ENCODE results near the gene PGM2. TPM values are rescaled to one million over a fixed set of nuclear protein-coding genes. Genes with fewer than 3 reads are reported as not detected.

Gene PGM2
- polyA plus RNA-seq, 1 donor from 2014 or later = 9.3 TPM

GRCh38 chr4:37860266-37860665 is 33.8 kb downstream of the PGM2 start:
- Histone ChIP-seq H3K27ac (ENCODE audit: low read length) (no peak overlapping the region), H2AFZ (ENCODE audit: low read depth, low read length) (no peak overlapping the region), H3K4me2 (ENCODE audit: low read length) (no peak overlapping the region), H3K9ac (ENCODE audit: low read length) (no peak overlapping the region), H3K9me3 (ENCODE audit: low read length) (no peaks in the 10 kb centered on the region), H3K4me3 (ENCODE audit: low read length) (no peak overlapping the region), H3K79me2 (replicated peaks; ENCODE audit: insufficient read depth, low read length) (no peaks in the 10 kb centered on the region), H3K36me3 (ENCODE audit: insufficient read depth, low read length) (no peaks in the 10 kb centered on the region), H4K20me1 (ENCODE audit: insufficient read depth) (no peaks in the 10 kb centered on the region), H3K9me2 (ENCODE audit: insufficient read depth, low read length) (no peaks in the 10 kb centered on the region), H3F3A (ENCODE audit: insufficient read depth, low read length, poor library complexity, severe bottlenecking) (no peaks in the 10 kb centered on the region), H3K27me3 (ENCODE audit: insufficient read depth, low read depth, low read length) (no peaks in the 10 kb centered on the region)
- TF ChIP-seq MXI1 (conservative IDR thresholded peaks at IDR 0.05; ENCODE audit: poor library complexity, severe bottlenecking) = no peak
- TF ChIP-seq RAD21 (conservative IDR thresholded peaks at IDR 0.05) = no peak
- no peak for TF ChIP-seq EZH2 (IDR thresholded peaks at IDR 0.05; ENCODE audit: borderline replicate concordance, insufficient read depth, low read length, poor library complexity, severe bottlenecking)
- no peak for TF ChIP-seq EP300 (conservative IDR thresholded peaks at IDR 0.05; ENCODE audit: poor library complexity, severe bottlenecking)
- TF ChIP-seq REST (IDR thresholded peaks at IDR 0.05; ENCODE audit: borderline replicate concordance) = no peak
- no peak for TF ChIP-seq SMC3 (conservative IDR thresholded peaks at IDR 0.05; ENCODE audit: poor library complexity)
- TF ChIP-seq CTCF (IDR thresholded peaks at IDR 0.05; ENCODE audit: poor library complexity, severe bottlenecking) = no peak
- no peak for TF ChIP-seq TAF1 (IDR thresholded peaks at IDR 0.05; ENCODE audit: low read depth)
- no peak for TF ChIP-seq POLR2AphosphoS5 (IDR thresholded peaks at IDR 0.05)

GRCh38 chr4:37862961-37863360 is 36.5 kb downstream of the PGM2 start:
- TF ChIP-seq REST (IDR thresholded peaks at IDR 0.05; ENCODE audit: borderline replicate concordance) (no peak), EZH2 (IDR thresholded peaks at IDR 0.05; ENCODE audit: borderline replicate concordance, insufficient read depth, low read length, poor library complexity, severe bottlenecking) (no peak), POLR2AphosphoS5 (IDR thresholded peaks at IDR 0.05) (no peak), CTCF (IDR thresholded peaks at IDR 0.05; ENCODE audit: poor library complexity, severe bottlenecking) (no peak), EP300 (conservative IDR thresholded peaks at IDR 0.05; ENCODE audit: poor library complexity, severe bottlenecking) (no peak), MXI1 (conservative IDR thresholded peaks at IDR 0.05; ENCODE audit: poor library complexity, severe bottlenecking) (no peak), SMC3 (conservative IDR thresholded peaks at IDR 0.05; ENCODE audit: poor library complexity) (no peak), TAF1 (IDR thresholded peaks at IDR 0.05; ENCODE audit: low read depth) (no peak), RAD21 (conservative IDR thresholded peaks at IDR 0.05) (no peak)
- no peaks in the 10 kb centered on the region for H3K9me3 ChIP-seq (ENCODE audit: low read length)
- no peaks in the 10 kb centered on the region for H3K36me3 ChIP-seq (ENCODE audit: insufficient read depth, low read length)
- no peak overlapping the region for H3K9ac ChIP-seq (ENCODE audit: low read length)
- no peak overlapping the region for H2AFZ ChIP-seq (ENCODE audit: low read depth, low read length)
- H3K27ac ChIP-seq (ENCODE audit: low read length) = no peak overlapping the region
- no peak overlapping the region for H3K4me2 ChIP-seq (ENCODE audit: low read length)
- H3K27me3 ChIP-seq (ENCODE audit: insufficient read depth, low read depth, low read length) = no peaks in the 10 kb centered on the region
- no peaks in the 10 kb centered on the region for H4K20me1 ChIP-seq (ENCODE audit: insufficient read depth)
- H3F3A ChIP-seq (ENCODE audit: insufficient read depth, low read length, poor library complexity, severe bottlenecking) = no peaks in the 10 kb centered on the region
- no peak overlapping the region for H3K4me3 ChIP-seq (ENCODE audit: low read length)
- no peaks in the 10 kb centered on the region for H3K9me2 ChIP-seq (ENCODE audit: insufficient read depth, low read length)
- H3K79me2 ChIP-seq (replicated peaks; ENCODE audit: insufficient read depth, low read length) = no peaks in the 10 kb centered on the region
